Muscle layer of colon (tissue), 2 donors: ENCODE data around the gene DDX54.
"Not testable (repeated sequence)": the region's sequence is repeated elsewhere in the genome, so short reads cannot be mapped to it uniquely, and the experiment has no call there.

Experiments
- H3K27ac ChIP-seq: one replicate; pipeline ENCODE4 v1.7.0; 2013; ENCODE audit warnings: low read depth, mild to moderate bottlenecking, low read length, moderate library complexity
- H3K27me3 ChIP-seq, 2 donors: one replicate each; pipeline ENCODE4 v1.7.0; 2013; ENCODE audit warnings: low read length in 2 of 2, mild to moderate bottlenecking in 2 of 2; ENCODE audit not compliant: insufficient read depth in 2 of 2, control insufficient read depth in 1 of 2
- H3K36me3 ChIP-seq: one replicate; pipeline ENCODE4 v1.7.0; 2013; ENCODE audit warnings: mild to moderate bottlenecking, low read length; ENCODE audit not compliant: insufficient read depth
- H3K4me1 ChIP-seq: one replicate; pipeline ENCODE4 v1.7.0; 2013; ENCODE audit warnings: mild to moderate bottlenecking, low read length; ENCODE audit not compliant: insufficient read depth
- H3K4me3 ChIP-seq, 2 donors: one replicate each; pipeline ENCODE4 v1.7.0; 2013; ENCODE audit warnings: low read length in 2 of 2, low read depth in 1 of 2, mild to moderate bottlenecking in 1 of 2, moderate library complexity in 1 of 2
- H3K9ac ChIP-seq: one replicate; pipeline ENCODE4 v1.7.0; 2013; ENCODE audit warnings: low read length
- H3K9me3 ChIP-seq: one replicate; pipeline ENCODE4 v1.7.0; 2013; ENCODE audit warnings: mild to moderate bottlenecking, low read length
- donor health status: abdominal sarcoma.
- donor health status: Adenocarcinoma of cecum.

Gene DDX54

DNA sequence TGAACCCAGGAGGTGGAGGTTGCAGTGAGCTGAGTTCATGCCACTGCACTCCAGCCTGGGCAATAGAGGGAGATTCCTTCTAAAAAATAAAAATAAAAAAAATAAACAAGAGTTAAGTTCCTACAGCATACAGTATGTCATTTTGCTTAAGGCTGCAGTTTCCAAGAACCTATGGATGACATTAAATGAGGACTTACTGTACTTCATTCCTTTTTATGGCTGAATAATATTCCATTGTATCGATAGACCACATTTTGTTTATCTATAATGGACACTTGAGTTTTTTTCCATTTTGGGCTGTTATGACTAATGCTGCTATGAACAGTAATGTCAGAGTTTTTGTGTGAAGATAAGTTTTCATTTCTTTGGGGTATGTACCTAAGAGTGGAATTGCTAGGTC, 67.1 kb downstream of the DDX54 start:
- H3K27ac ChIP-seq: no peak overlapping the region
- H3K9me3 ChIP-seq: no peaks in the 10 kb centered on the region
- H3K4me3 ChIP-seq: no peak overlapping the region
- H3K9ac ChIP-seq: no peak overlapping the region
- no peaks in the 10 kb centered on the region for H3K36me3 ChIP-seq
- peaks cover 0 to 6% of the 10 kb centered on the region in 2 donors for H3K27me3 ChIP-seq
- H3K4me1 ChIP-seq: no peaks in the 10 kb centered on the region

DNA sequence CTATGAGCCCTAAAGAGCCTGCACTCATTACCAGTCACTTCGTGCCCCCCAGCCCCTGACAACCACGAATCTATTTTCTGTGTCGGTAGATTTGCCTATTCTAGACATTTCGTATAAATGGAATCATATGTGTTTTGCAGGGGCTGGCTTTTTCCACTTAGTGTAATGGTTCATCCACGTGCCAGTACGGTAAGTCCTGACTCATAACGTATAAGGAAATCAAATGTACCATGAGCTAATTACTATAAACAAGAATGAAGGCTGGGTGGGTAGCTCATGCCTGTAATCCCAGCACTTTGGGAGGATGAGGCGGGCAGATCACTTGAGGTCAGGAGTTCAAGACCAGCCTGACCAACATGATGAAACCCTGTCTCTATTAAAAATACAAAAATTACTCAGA, 67.6 kb downstream of the DDX54 start:
- not testable (repeated sequence) for H3K27ac ChIP-seq, H3K9ac ChIP-seq, H3K27me3 ChIP-seq, H3K36me3 ChIP-seq, H3K9me3 ChIP-seq, H3K4me3 ChIP-seq, H3K4me1 ChIP-seq

DNA sequence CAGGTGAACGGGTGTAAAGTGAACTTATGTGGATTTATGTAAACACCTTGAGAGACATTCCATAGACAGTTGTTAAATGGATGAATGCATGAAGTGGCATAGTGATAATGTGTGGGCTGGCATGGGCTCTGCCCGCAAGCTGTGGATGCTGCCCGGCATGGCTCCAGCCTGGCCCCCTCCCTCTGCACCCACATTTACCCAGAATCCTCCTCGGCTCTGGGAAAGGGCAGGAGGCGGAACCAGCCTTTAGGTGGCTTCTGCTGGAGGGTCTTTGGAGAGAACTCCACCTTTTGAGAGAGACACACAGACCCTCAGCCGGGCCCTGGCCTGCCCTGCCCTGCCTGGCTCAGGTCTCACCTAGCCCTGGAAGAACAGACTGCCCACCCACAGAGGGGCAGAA, 68.4 kb downstream of the DDX54 start:
- no peak overlapping the region for H3K9ac ChIP-seq
- no peak overlapping the region for H3K27ac ChIP-seq
- peaks cover 0 to 10% of the 10 kb centered on the region in 2 donors for H3K27me3 ChIP-seq

DNA sequence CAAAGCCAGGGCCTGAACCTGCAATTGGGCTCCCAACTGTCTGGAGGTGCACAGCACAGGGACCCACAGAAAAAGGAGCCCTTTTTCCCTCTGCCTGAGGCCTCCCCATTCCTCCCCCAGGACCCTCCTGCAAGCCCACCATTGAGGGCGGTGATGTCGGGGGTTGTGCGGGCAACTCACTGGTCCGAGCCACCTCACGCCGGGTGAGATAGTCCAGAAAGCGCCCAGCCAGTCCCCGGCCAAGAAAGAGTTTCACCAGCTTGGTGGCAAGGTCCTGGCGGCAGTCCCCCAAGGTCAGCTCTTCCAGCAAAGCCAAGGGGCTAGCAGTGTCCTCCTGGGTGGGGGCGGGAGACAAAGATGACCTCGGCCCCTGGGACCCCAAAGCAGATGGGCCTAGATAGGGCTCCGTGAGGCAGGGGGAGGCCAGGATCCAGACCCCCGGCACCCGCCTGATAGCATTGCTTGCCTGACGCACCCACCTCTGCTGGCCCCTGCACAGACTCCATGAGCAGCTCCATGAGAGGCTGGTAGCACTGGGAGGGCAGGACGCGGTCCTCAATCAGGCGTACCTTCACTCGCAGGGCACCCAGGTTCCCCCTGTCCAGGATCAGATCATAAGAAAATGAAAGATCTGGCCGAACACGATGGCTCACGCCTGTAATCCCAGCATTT, 69.7 kb downstream of the DDX54 start:
- Histone ChIP-seq H3K9ac (no peak overlapping the region), H3K4me1 (no peaks in the 10 kb centered on the region), H3K27me3 (peaks cover 0 to 10% of the 10 kb centered on the region in 2 donors), H3K36me3 (no peaks in the 10 kb centered on the region), H3K9me3 (no peaks in the 10 kb centered on the region), H3K27ac (no peak overlapping the region), H3K4me3 (no peak overlapping the region)

More for the DNA sequence above, 68.4 kb downstream of the DDX54 start:
- no peak overlapping the region for H3K4me3 ChIP-seq
- H3K4me1 ChIP-seq: no peaks in the 10 kb centered on the region
- H3K9me3 ChIP-seq: no peaks in the 10 kb centered on the region
- no peaks in the 10 kb centered on the region for H3K36me3 ChIP-seq

DNA sequence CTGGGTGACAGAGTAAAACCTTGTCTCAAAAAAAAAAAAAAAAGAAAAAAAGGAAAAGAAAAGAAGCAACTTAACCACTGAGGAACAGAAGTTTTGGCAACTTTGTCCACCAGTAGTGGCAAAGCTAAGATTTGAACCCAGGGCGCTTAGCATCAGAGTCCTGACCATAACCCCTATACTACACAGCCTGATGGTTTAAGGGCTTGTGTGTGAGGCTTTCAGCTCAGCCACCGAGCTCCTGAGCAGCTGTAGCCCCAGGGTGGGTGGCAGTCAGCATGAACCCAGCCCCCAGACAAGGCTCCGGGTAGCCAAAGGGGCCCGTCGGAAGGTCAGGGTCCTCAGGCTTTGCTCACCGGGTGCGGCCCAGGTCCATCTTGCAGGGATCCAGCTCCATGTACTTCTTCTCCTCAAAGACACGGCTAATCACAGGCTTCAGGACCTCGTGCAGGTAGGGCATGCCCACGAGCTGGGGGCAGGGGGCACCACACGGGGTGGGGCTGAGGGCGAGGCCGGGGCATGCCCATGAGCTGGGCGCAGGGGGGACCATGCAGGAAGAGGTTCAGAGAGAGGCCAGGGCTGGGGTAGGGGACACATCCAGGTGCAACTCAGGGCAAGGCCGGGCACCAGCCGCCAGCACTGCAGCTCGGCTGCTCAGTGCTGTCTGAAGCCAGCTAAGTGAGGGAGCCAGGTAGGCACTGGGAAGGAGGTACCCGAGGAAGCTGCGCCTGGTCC, 70.7 kb downstream of the DDX54 start:
- peaks cover 0 to 10% of the 10 kb centered on the region in 2 donors for H3K27me3 ChIP-seq
- H3K27ac ChIP-seq: no peak overlapping the region
- no peak overlapping the region for H3K4me3 ChIP-seq
- H3K9me3 ChIP-seq: no peaks in the 10 kb centered on the region
- no peak overlapping the region for H3K9ac ChIP-seq
- no peaks in the 10 kb centered on the region for H3K4me1 ChIP-seq
- H3K36me3 ChIP-seq: no peaks in the 10 kb centered on the region

DNA sequence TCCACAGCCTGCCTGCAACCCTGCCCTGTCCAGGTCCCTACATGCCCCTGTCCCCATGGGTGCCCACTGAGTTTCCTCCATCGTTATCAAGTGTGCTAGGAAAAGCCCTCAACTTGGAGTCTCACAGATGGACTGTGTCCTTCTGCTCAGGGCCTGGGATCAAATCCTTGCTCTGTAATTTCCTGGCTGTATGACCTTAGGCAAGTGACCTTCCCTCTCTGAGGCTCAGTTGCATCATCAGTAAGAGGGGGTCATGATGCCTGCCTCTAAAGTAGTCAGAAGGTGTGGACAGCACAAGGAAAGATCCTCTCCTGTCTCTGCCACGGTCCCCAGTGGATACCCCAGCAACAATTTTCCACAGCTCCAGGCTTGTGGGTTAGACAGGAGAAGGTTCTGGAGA, 71.9 kb downstream of the DDX54 start:
- H3K27me3 ChIP-seq: peaks cover 0 to 10% of the 10 kb centered on the region in 2 donors
- H3K9ac ChIP-seq: no peak overlapping the region
- H3K36me3 ChIP-seq: no peaks in the 10 kb centered on the region
- no peaks in the 10 kb centered on the region for H3K4me1 ChIP-seq
- no peaks in the 10 kb centered on the region for H3K9me3 ChIP-seq
- H3K4me3 ChIP-seq: no peak overlapping the region
- H3K27ac ChIP-seq: no peak overlapping the region

DNA sequence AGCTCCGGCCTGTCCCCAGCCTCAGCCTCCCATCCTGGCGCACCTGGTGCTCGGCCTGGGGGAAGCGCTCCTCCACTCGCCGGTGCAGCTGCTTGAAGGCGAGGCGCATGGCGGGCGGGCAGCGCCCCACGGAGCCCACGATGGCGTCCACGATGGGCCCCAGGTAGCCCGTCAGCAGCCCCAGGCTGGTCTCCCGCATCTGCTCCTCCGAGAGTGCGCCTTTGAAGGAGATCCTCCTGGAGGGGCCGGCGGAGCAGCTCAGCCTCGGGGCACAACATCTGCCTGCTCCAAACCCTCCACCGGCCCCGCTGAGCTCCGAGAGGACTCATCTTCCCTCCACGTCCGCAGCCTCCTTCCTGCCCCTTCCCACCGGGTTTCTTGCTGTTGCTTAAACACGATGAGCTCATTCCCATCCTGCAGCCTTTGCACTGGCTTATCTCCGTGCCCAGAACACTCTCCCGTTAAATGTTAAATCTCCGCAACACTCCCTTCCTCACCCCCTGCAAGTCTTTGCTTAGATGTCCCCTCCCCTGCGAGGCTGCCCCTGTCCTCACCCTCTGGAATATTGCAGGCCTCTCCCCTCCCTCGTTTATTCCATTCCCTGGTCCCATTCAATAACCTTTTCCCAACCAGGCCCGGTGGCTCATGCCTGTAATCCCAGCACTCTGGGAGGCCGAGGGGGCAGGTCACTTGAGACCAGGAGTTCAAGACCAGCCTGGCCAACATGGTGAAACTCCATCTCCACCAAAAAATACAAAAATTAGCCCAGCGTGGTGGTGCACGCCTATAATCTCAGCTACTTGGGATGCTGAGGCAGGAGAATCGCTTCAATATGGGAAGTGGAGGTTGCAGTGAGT, 73.0 kb downstream of the DDX54 start:
- Histone ChIP-seq H3K27ac (no peak overlapping the region), H3K4me3 (no peak overlapping the region), H3K36me3 (no peaks in the 10 kb centered on the region), H3K27me3 (peaks cover 0 to 10% of the 10 kb centered on the region in 2 donors), H3K4me1 (no peaks in the 10 kb centered on the region), H3K9me3 (no peaks in the 10 kb centered on the region), H3K9ac (no peak overlapping the region)

DNA sequence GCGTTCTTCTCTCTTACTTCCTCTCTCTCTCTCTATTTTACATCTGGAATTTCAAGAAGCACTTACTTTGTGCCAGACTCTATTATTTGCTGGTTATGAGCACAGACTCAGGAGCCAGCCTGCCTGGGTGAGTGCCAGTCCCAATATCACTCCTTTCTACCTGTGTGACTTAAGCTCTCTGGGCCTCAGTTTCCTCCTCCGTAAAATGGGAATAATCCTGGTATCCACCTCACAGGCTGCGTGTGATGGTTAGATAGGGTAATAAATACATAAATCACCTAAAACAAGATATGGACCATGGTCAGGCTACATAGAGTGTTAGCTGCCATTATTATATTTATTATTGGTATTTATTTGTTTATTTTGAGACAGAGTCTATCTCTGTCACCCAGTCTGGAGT, 74.0 kb downstream of the DDX54 start:
- Histone ChIP-seq H3K4me3 (no peak overlapping the region), H3K27me3 (peaks cover 0 to 10% of the 10 kb centered on the region in 2 donors), H3K4me1 (no peaks in the 10 kb centered on the region), H3K27ac (no peak overlapping the region), H3K9ac (no peak overlapping the region), H3K9me3 (no peaks in the 10 kb centered on the region), H3K36me3 (no peaks in the 10 kb centered on the region)

DNA sequence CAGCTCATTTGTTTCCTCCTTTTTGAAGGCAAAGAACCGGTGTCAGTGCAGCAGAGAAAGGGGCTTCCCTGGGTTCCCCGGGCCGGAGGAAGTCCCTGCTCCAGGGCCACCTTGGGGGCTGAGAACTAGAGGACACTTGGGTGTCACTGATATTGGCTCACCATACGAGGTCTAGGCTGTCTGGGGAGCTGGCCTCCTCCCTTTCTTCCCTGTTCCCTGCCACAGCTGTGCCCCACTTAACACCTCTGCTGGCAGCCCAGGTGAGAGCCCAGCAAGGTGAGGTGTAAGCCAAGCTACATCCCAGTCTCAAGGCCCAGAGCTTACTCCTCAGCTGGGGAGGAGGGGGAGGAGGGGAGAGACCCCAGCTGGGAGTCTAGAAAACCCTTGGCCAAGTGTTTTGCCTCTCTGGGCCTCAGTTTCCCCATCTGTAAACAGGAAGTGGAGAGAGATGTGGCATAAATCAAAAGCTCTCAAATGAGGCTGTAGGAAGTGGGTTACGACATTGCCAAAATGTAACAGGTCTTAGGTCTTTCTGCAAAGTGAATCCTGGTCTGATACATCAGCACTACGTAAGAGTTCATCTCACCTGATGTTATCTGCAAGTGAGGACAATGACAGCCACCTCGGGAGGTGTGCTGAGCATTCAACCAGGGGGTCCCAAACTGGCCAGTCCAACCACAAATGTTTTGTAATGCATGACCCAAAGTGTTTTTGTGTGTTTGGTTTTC, 75.2 kb downstream of the DDX54 start:
- H3K9ac ChIP-seq: no peak overlapping the region
- no peak overlapping the region for H3K27ac ChIP-seq
- H3K27me3 ChIP-seq: peaks cover 0 to 8% of the 10 kb centered on the region in 2 donors
- no peaks in the 10 kb centered on the region for H3K4me1 ChIP-seq
- no peaks in the 10 kb centered on the region for H3K9me3 ChIP-seq
- H3K4me3 ChIP-seq: no peak overlapping the region
- H3K36me3 ChIP-seq: no peaks in the 10 kb centered on the region

DNA sequence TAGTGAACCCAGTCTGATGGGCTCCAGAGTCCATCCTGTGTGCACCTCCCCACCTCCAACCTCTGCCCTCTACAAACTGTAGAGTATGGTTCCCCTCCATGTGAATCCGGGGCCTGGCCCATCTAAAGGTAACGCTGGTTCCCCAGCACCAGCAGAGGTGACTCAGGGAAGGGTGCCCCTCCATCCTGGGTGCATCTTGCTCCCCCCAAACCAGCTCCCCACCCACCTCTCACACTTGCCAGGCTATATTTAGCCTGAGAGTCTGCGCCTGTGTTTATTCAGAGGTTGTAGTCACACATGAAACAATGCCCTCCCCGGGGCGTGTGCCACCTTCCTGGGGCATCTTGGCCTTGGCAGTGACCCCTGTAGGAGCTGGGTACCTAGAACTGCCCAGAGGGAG, 75.9 kb downstream of the DDX54 start:
- no peaks in the 10 kb centered on the region for H3K36me3 ChIP-seq
- no peak overlapping the region for H3K9ac ChIP-seq
- no peak overlapping the region for H3K4me3 ChIP-seq
- H3K27ac ChIP-seq: no peak overlapping the region
- H3K4me1 ChIP-seq: no peaks in the 10 kb centered on the region
- H3K27me3 ChIP-seq: peaks cover 0 to 4% of the 10 kb centered on the region in 2 donors
- no peaks in the 10 kb centered on the region for H3K9me3 ChIP-seq

DNA sequence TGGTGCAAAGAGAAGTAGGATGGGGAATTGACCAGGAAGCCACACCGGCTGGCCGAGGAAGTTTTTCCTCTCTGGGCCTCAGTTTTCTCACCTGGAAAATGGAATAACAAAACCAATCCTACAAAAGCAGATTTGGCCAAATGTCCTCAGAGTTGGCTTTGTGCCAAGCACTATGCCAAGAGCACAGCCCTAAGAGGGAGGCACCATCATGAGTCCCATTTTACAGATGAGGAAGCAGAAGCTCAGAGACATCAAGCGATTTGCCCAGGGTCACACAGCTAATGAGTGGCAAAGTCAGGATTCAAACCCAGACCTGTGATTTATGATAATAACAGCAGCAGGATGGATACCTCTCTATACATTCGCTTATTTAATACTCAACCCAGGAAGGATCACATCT, 77.0 kb downstream of the DDX54 start:
- no peaks in the 10 kb centered on the region for H3K4me1 ChIP-seq
- H3K36me3 ChIP-seq: no peaks in the 10 kb centered on the region
- no peaks in the 10 kb centered on the region for H3K9me3 ChIP-seq
- no peak overlapping the region for H3K4me3 ChIP-seq
- H3K9ac ChIP-seq: no peak overlapping the region
- H3K27me3 ChIP-seq: peaks cover 0 to 12% of the 10 kb centered on the region in 2 donors
- no peak overlapping the region for H3K27ac ChIP-seq
